Lung (tissue), 12 donors: ENCODE data around the gene TMEM222. TPM values are rescaled to one million over a fixed set of nuclear protein-coding genes. Genes with fewer than 3 reads are reported as not detected.

Experiments used
- ATAC-seq: fragments of 200-7000 bp; cut with Tn5 transposase; one replicate; pipeline ENCODE4 v1.9.1; 2020; ENCODE audit warnings: moderate number of reproducible peaks; ENCODE audit not compliant: insufficient read depth, low FRiP score
- DNase-seq, 3 donors: peaks; one replicate each; pipeline ENCODE4 v3.0.0-alpha.2; 2013 to 2017
- H3K27ac ChIP-seq, 2 donors: one replicate each; pipeline ENCODE4 v1.5.1; 2013; ENCODE audit warnings: mild to moderate bottlenecking in 2 of 2, moderate library complexity in 2 of 2, control low read depth in 1 of 2, inconsistent platforms in 1 of 2, low read depth in 1 of 2, low read length in 1 of 2
- H3K27me3 ChIP-seq, 3 donors: one replicate each; pipeline ENCODE4 v1.5.1; 2013; ENCODE audit warnings: low read length in 2 of 3; ENCODE audit not compliant: control insufficient read depth in 3 of 3, insufficient read depth in 3 of 3
- H3K36me3 ChIP-seq, 4 donors: one replicate each; pipeline ENCODE4 v1.5.1; 2013; ENCODE audit warnings: low read length in 4 of 4, mild to moderate bottlenecking in 1 of 4, moderate library complexity in 1 of 4; ENCODE audit not compliant: control insufficient read depth in 4 of 4, insufficient read depth in 4 of 4
- H3K4me1 ChIP-seq, 5 donors: one replicate each; pipeline ENCODE4 v1.5.1; 2013; ENCODE audit warnings: low read length in 5 of 5, mild to moderate bottlenecking in 2 of 5, moderate library complexity in 1 of 5; ENCODE audit not compliant: control insufficient read depth in 5 of 5, insufficient read depth in 5 of 5
- H3K4me3 ChIP-seq: one replicate; pipeline ENCODE4 v1.5.1; 2013; ENCODE audit warnings: mild to moderate bottlenecking, control low read depth, moderate library complexity
- H3K9ac ChIP-seq, 2 donors: one replicate each; pipeline ENCODE4 v1.5.1; 2013; ENCODE audit warnings: low read length in 2 of 2, control low read depth in 1 of 2; ENCODE audit not compliant: insufficient read depth in 1 of 2
- H3K9me3 ChIP-seq, 4 donors: one replicate each; pipeline ENCODE4 v1.5.1; 2013; ENCODE audit warnings: low read length in 3 of 4, mild to moderate bottlenecking in 1 of 4, moderate library complexity in 1 of 4; ENCODE audit not compliant: control insufficient read depth in 4 of 4, insufficient read depth in 3 of 4
- WGBS, 2 donors: extraction: QIAGEN DNeasy Blood & Tissue Kit; methylation state at CpG; one replicate each; pipeline ENCODE4 v1.1.7; 2013; 5-methylcytosine and 5-hydroxymethylcytosine counted together
- polyA plus RNA-seq, 2 donors: library from polyadenylated mRNA; stranded (reverse); fragments of 200-250 nt; gene quantifications; one replicate each; pipeline ENCODE4 v1.2.1, GENCODE V29; 2013
- total RNA-seq, 2 donors: library from RNA; depleted of rRNA in 1 of 2; stranded (reverse); fragments of >200 nt in 1 of 2; gene quantifications; one replicate each; pipeline ENCODE4 v1.2.1, GENCODE V29; 2014 to 2021
- TF ChIP-seq, protein P1 (sequence below): IDR thresholded peaks from 2 replicates; pipeline ENCODE4 v1.5.1; 2012; ENCODE audit warnings: mild to moderate bottlenecking; ENCODE audit errors: control extremely low read depth, extremely low read depth
- donor health status: control.
- donor health status: control.
- donor health status: Bipolar disorder and iron deficiency.
- donor health status: healthy.
- donor health status: DM: yes; HTN: yes; CAD: no.

The TMEM222 gene
- total and polyA plus RNA-seq, 4 donors, result 25.2 to 51.5 (median 48.4) TPM

DNA sequence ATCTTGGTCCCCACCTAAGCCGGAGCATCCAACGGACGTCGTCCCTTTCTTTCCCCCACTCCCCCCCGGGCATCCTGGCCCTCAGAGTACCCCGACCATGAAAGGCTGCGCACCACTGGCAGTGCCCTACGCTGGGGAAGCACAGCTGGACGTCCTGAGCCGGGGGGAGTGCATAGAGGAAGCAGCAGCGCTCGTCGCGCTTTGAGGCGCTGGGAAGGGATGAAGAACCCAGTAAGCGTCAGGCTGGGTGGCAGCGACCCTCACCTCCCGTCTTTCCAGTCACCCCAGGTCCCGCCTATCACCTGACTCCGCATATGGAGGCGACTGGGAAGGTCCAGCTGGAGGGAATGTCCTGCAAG is 39.1 kb downstream of the TMEM222 start:
- H3K9ac ChIP-seq, result no peak overlapping the region
- H3K9me3 ChIP-seq, result no peaks in the 10 kb centered on the region
- TF ChIP-seq, protein P1, sequence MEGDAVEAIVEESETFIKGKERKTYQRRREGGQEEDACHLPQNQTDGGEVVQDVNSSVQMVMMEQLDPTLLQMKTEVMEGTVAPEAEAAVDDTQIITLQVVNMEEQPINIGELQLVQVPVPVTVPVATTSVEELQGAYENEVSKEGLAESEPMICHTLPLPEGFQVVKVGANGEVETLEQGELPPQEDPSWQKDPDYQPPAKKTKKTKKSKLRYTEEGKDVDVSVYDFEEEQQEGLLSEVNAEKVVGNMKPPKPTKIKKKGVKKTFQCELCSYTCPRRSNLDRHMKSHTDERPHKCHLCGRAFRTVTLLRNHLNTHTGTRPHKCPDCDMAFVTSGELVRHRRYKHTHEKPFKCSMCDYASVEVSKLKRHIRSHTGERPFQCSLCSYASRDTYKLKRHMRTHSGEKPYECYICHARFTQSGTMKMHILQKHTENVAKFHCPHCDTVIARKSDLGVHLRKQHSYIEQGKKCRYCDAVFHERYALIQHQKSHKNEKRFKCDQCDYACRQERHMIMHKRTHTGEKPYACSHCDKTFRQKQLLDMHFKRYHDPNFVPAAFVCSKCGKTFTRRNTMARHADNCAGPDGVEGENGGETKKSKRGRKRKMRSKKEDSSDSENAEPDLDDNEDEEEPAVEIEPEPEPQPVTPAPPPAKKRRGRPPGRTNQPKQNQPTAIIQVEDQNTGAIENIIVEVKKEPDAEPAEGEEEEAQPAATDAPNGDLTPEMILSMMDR, result no peak
- H3K4me3 ChIP-seq, result no peak overlapping the region
- H3K27me3 ChIP-seq, result peaks cover 0 to 2% (median 0%) of the 10 kb centered on the region in 3 donors
- H3K4me1 ChIP-seq, result peaks cover 0 to 13% (median 10%) of the 10 kb centered on the region in 5 donors
- DNase-seq (no peak), ATAC-seq (no peak)
- WGBS, 2 donors, result 64 to 83% methylated on average over 21 of the region's 21 CpGs
- no peak overlapping the region for H3K27ac ChIP-seq
- peaks cover 0 to 78% (median 2%) of the 10 kb centered on the region in 4 donors for H3K36me3 ChIP-seq

DNA sequence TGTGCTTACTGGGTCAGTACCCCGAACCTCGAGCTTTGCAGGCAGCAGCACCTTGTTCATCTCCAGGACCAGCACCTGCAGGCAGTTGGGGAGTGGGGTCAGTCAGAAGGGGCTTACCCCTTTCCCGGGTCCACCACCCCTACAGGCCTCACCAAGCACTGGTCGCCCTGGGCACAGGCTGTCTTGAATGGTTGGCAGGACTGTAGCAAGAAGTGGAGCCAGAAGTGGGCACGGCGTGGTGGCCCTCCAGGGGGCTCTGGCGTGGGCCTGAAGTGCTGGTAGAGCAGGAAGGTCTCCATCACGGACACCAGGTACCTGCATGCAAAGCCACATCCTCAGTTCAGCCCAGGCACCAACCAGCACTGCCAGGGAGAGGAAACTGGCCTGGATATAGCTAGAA is 39.6 kb downstream of the TMEM222 start:
- no peak for DNase-seq
- Histone ChIP-seq H3K9ac (no peak overlapping the region), H3K4me1 (peaks cover 0 to 13% (median 10%) of the 10 kb centered on the region in 5 donors), H3K4me3 (no peak overlapping the region), H3K36me3 (peaks cover 0 to 73% (median 2%) of the 10 kb centered on the region in 4 donors), H3K27ac (no peak overlapping the region), H3K9me3 (no peaks in the 10 kb centered on the region), H3K27me3 (peaks cover 0 to 2% (median 0%) of the 10 kb centered on the region in 3 donors)
- WGBS, 2 donors, result 93 to 94% methylated on average over 8 of the region's 8 CpGs
- ATAC-seq, result no peak
- TF ChIP-seq, protein P1, result no peak

DNA sequence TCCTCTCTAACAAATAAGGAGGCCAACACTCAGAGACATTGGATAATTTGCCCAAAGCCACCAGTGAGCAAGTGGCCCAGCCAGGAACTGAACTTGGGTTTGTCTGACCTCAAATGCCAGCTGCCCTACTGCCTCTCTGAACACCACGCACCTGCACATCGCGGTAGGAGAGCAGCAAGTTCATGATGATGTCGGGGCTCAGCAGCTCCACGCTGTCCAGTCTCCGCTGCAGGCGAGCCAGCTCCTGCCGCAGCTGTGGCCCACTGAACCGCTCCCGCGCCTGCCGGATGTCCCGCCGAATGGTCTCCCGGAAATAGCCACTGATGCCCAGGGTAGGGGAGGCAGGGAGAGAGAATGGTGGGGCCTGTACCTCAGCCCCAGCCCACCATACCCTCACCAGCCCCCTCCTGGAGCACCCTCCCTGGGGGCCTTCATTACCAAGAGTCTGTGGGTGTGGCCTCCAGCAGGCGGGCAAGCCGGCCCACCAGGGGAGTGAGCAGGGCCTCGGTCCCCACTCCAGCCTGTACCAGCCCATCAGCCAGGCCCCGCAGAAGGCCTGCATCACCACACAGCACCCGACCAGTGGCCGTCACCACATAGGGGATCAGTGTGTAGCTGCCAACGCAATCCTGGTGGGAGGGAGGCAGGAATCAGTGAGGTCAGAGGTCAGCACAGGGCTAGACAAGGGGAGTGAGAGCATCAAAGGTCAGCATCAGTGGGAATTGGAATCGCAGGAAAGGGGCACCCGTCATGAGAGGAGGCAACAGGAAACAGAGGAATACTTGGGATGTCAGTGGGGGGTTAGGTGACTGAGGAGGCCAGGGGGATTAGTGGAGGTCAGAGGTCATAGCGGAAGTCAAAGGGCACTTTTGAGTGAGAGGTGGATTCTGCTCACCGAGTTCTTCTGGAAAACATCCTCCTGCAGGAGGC is 42.1 kb downstream of the TMEM222 start:
- Histone ChIP-seq H3K36me3 (peaks cover 0 to 51% (median 2%) of the 10 kb centered on the region in 4 donors), H3K9me3 (no peaks in the 10 kb centered on the region), H3K27me3 (peaks cover 0 to 2% (median 0%) of the 10 kb centered on the region in 3 donors), H3K9ac (no peak overlapping the region), H3K27ac (no peak overlapping the region), H3K4me3 (no peak overlapping the region), H3K4me1 (peaks cover 0 to 17% (median 10%) of the 10 kb centered on the region in 5 donors)
- 92 to 95% methylated on average over 26 of the region's 26 CpGs for WGBS, 2 donors
- ATAC-seq, result no peak
- no peak for DNase-seq
- TF ChIP-seq, protein P1, result no peak
